GM18508 (cell line): ENCODE data around the gene POU2F1.

Experiments
- ATAC-seq: cut with Tn5 transposase; IDR thresholded peaks from one replicate; pipeline ENCODE4 v1.9.1; 2021; ENCODE audit warnings: moderate number of reproducible peaks; ENCODE audit not compliant: insufficient read depth, unreplicated experiment

POU2F1 gene

GRCh38 chr1:167454894-167455785 is 234.5 kb downstream of the POU2F1 start:
- no peak for ATAC-seq

GRCh38 chr1:167455786-167456446 is 235.2 kb downstream of the POU2F1 start:
- ATAC-seq, result no peak

- no peak for ATAC-seq
These were observed 235.8 kb downstream of the POU2F1 start for GRCh38 chr1:167456524-167456923.

GRCh38 chr1:167456926-167457325 is 236.2 kb downstream of the POU2F1 start:
- ATAC-seq, result no peak

GRCh38 chr1:167457936-167458584 is 237.4 kb downstream of the POU2F1 start:
- ATAC-seq, result no peak

GRCh38 chr1:167460836-167461235 is 240.2 kb downstream of the POU2F1 start:
- ATAC-seq, result no peak

- ATAC-seq, result no peak
These were observed 241.7 kb downstream of the POU2F1 start for GRCh38 chr1:167462341-167462740.

GRCh38 chr1:167463080-167463479 is 242.4 kb downstream of the POU2F1 start:
- no peak for ATAC-seq

GRCh38 chr1:167463875-167464575 is 243.3 kb downstream of the POU2F1 start:
- no peak for ATAC-seq

- ATAC-seq, result no peak
These were observed 244.3 kb downstream of the POU2F1 start for GRCh38 chr1:167465018-167465417.

- ATAC-seq, result no peak
These were observed 245.1 kb downstream of the POU2F1 start for GRCh38 chr1:167465743-167466142.

- ATAC-seq, result no peak
These were observed 246.5 kb downstream of the POU2F1 start for GRCh38 chr1:167467126-167467710.

- ATAC-seq, result no peak
These were observed 247.1 kb downstream of the POU2F1 start for GRCh38 chr1:167467752-167468151.

- ATAC-seq, result no peak
These were observed 248.7 kb downstream of the POU2F1 start for GRCh38 chr1:167469280-167469965.

- ATAC-seq, result no peak
These were observed 250.9 kb downstream of the POU2F1 start for GRCh38 chr1:167471568-167471967.

- no peak for ATAC-seq
These were observed 252.3 kb downstream of the POU2F1 start for GRCh38 chr1:167472752-167473521.

GRCh38 chr1:167473761-167474160 is 253.1 kb downstream of the POU2F1 start:
- ATAC-seq, result no peak

GRCh38 chr1:167474191-167474641 is 253.5 kb downstream of the POU2F1 start:
- no peak for ATAC-seq

GRCh38 chr1:167476061-167476460 is 255.4 kb downstream of the POU2F1 start:
- ATAC-seq, result no peak
